HepG2 (cell line): ENCODE results near the gene OVOL2. TPM values are rescaled to one million over a fixed set of nuclear protein-coding genes. Genes with fewer than 3 reads are reported as not detected.

Experiments used
- ERF ChIP-seq: IDR thresholded peaks from 2 replicates; pipeline ENCODE4 v1.6.1; 2018; ENCODE audit warnings: missing biosample characterization, missing genetic modification reagents
- KDM5B ChIP-seq: sonication (generic); formaldehyde crosslinking; IDR thresholded peaks from 2 replicates; pipeline ENCODE4 v1.4.0; 2020; ENCODE audit warnings: missing genetic modification reagents, mild to moderate bottlenecking, borderline replicate concordance
- MXD3 ChIP-seq: IDR thresholded peaks from 2 replicates; pipeline ENCODE4 v1.6.1; 2016; ENCODE audit warnings: mild to moderate bottlenecking, missing biosample characterization, missing genetic modification reagents
- NFE2L1 ChIP-seq: sonication (generic); formaldehyde crosslinking; IDR thresholded peaks from 2 replicates; pipeline ENCODE4 v1.4.0; 2020; ENCODE audit warnings: missing genetic modification reagents, mild to moderate bottlenecking, borderline replicate concordance
- NR2C2 ChIP-seq: sonication (generic); formaldehyde crosslinking; IDR thresholded peaks from 2 replicates; pipeline ENCODE4 v1.4.0; 2020; ENCODE audit warnings: missing genetic modification reagents, mild to moderate bottlenecking, moderate library complexity, borderline replicate concordance
- NRL ChIP-seq: sonication (generic); formaldehyde crosslinking; IDR thresholded peaks from 2 replicates; pipeline ENCODE4 v1.5.0; 2020; ENCODE audit warnings: missing genetic modification reagents, mild to moderate bottlenecking, moderate library complexity, borderline replicate concordance
- PATZ1 ChIP-seq: sonication (generic); formaldehyde crosslinking; IDR thresholded peaks from 2 replicates; pipeline ENCODE4 v1.4.0; 2020; ENCODE audit warnings: missing genetic modification reagents
- SRY ChIP-seq: sonication (generic); formaldehyde crosslinking; IDR thresholded peaks from 2 replicates; pipeline ENCODE4 v1.8.0; 2022; ENCODE audit warnings: mild to moderate bottlenecking, missing genetic modification reagents
- TEAD3 ChIP-seq: optimal IDR thresholded peaks from 2 replicates; pipeline ENCODE3; 2016; ENCODE audit warnings: borderline replicate concordance
- ZBTB40 ChIP-seq, 2 experiments: fragments of 450-650 bp in 1 of 2; sonication (generic) in 1 of 2; formaldehyde crosslinking in 1 of 2; IDR thresholded peaks; 2 replicates each; pipeline versions ENCODE4 v1.6.1 to v1.8.0; 2016 to 2022; ENCODE audit warnings: antibody characterized with exemption in 1 of 2, mild to moderate bottlenecking in 1 of 2, missing genetic modification reagents in 1 of 2
- ZNF280B ChIP-seq: sonication (generic); formaldehyde crosslinking; IDR thresholded peaks from 2 replicates; pipeline ENCODE4 v1.5.0; 2020; ENCODE audit warnings: missing genetic modification reagents, mild to moderate bottlenecking, borderline replicate concordance
- ZNF30 ChIP-seq: sonication (generic); formaldehyde crosslinking; IDR thresholded peaks from 2 replicates; pipeline ENCODE4 v1.5.0; 2020; ENCODE audit warnings: mild to moderate bottlenecking, missing genetic modification reagents
- polyA plus RNA-seq, 8 experiments: library from polyadenylated mRNA; depleted of rRNA in 3 of 8; stranded (reverse) in 7 of 8; unstranded in 1 of 8; fragments of >200 nt; fragmentation: Illumina TruSeq in 4 of 8; extraction: Trizol in 4 of 8; gene quantifications; 2 replicates each; pipeline versions ENCODE4 v1.2.1 to v1.2.3, GENCODE V29; 2011 to 2016; ENCODE audit warnings: low read depth in 4 of 8, missing spikeins in 1 of 8, mixed read lengths in 1 of 8; ENCODE audit not compliant: insufficient read depth in 1 of 8
- total RNA-seq, 5 experiments: library from RNA; depleted of rRNA; stranded (reverse); fragments of >200 nt; fragmentation: Illumina TruSeq; extraction: Trizol; gene quantifications; 2 replicates each; pipeline ENCODE4 v1.2.3, GENCODE V29; 2016; ENCODE audit warnings: low read depth in 1 of 5

Gene OVOL2
- total and polyA plus RNA-seq, 2 of the 13 experiments (the other 11 are each of a cell fraction or from before 2014, with no cell fraction given), result 0.20 to 0.31 TPM

- no peak for TF ChIP-seq ZBTB40 (IDR thresholded peaks at IDR 0.05)
- peak; percentile 86; the same call in 1 of the 2 replicates for TF ChIP-seq ZBTB40 (CRISPR knock-in tag; IDR thresholded peaks at IDR 0.05)
- no peak for TF ChIP-seq ZNF30
- 0 out of 2 replicates have a peak, but pooled peaks have one; percentile 64 for TF ChIP-seq SRY
- TF ChIP-seq NRL (CRISPR knock-in tag), result peak; percentile 96
- TF ChIP-seq MXD3, result peak; percentile 70; the same call in 1 of the 2 replicates
- peak; percentile 40; the same call in 1 of the 2 replicates for TF ChIP-seq ERF
- peak; percentile 87 for TF ChIP-seq KDM5B
- TF ChIP-seq NFE2L1 (CRISPR knock-in tag), result no peak
- TF ChIP-seq TEAD3, result peak; percentile 20
- 0 out of 2 replicates have a peak, but pooled peaks have one; percentile 20 for TF ChIP-seq PATZ1 (CRISPR knock-in tag)
- TF ChIP-seq ZNF280B (CRISPR knock-in tag), result peak; percentile 97
- no peak for TF ChIP-seq NR2C2 (CRISPR knock-in tag)
Observed at GRCh38 chr20:18007534-18008292, 50.0 kb downstream of the OVOL2 start (continued).
